DND-41 (cell line): ENCODE measurements around the gene RFX5.
"Not testable (repeated sequence)": the region's sequence is repeated elsewhere in the genome, so short reads cannot be mapped to it uniquely, and the experiment has no call there.

Experiments used
- EZH2 ChIP-seq: IDR thresholded peaks from 3 replicates; pipeline ENCODE4 v1.6.1; 2012; ENCODE audit warnings: borderline replicate concordance, low read depth, mild to moderate bottlenecking, moderate library complexity, low read length, inconsistent platforms; ENCODE audit not compliant: severe bottlenecking
- TF ChIP-seq, protein P1 (sequence below): IDR thresholded peaks from 2 replicates; pipeline ENCODE4 v1.5.1; 2012; ENCODE audit warnings: borderline replicate concordance, low read length, moderate library complexity, mild to moderate bottlenecking; ENCODE audit not compliant: poor library complexity, severe bottlenecking; ENCODE audit errors: extremely low read depth

- TF ChIP-seq, protein P1, sequence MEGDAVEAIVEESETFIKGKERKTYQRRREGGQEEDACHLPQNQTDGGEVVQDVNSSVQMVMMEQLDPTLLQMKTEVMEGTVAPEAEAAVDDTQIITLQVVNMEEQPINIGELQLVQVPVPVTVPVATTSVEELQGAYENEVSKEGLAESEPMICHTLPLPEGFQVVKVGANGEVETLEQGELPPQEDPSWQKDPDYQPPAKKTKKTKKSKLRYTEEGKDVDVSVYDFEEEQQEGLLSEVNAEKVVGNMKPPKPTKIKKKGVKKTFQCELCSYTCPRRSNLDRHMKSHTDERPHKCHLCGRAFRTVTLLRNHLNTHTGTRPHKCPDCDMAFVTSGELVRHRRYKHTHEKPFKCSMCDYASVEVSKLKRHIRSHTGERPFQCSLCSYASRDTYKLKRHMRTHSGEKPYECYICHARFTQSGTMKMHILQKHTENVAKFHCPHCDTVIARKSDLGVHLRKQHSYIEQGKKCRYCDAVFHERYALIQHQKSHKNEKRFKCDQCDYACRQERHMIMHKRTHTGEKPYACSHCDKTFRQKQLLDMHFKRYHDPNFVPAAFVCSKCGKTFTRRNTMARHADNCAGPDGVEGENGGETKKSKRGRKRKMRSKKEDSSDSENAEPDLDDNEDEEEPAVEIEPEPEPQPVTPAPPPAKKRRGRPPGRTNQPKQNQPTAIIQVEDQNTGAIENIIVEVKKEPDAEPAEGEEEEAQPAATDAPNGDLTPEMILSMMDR: not testable (repeated sequence)
- not testable (repeated sequence) for TF ChIP-seq EZH2
Observed at GRCh38 chr1:151350323-151350722, 3.3 kb upstream of the RFX5 start.
